Activated gamma-delta T cell treated with anti-CD3 and anti-CD28 coated beads, Interleukin-2, amount 50 U/mL, for 16 hours (primary cell): ENCODE data around the gene SNX10.

ENCODE experiments used
- DNase-seq: peaks from one replicate; pipeline ENCODE4 v3.0.0-alpha.2; 2020; ENCODE audit warnings: low read depth

SNX10 gene

DNA sequence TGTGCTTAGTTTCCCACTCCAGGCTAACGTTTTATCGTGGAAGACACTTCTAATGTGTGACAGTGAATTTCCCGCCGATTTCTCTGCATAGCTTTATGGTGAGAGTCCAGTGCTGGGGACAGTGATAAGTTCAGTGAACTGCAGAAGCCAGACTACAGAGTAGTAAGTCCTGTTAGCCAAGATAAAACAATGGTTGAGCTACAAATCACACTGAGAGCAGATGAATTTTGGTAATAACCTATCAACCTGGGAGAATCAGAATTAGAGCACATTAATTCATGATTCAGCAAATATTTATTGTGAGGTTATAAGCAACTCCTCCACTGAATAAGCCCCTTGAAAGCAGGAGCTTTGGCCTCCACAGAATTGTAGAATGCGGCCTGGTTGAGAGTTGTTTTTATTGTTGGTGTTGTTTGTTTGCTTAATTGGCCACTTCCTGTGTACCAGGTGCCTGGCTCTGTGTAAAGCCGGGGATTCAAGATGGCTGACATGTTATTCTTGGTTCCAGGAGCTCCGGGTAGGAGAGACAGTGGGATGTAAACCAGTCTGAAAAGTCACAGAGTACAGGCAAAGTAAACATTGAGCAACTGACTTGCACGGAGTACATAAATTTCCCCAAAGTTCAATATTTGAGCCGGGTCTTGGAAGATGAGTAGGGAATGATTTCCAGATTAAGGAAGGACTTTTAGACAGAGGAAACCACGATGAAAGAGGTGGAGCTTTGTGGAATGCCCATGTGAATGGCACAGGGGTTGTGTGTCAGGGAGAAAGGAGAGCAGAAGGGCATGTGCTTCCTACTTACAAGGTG lies 112.7 kb downstream of the SNX10 start:
- no peak for DNase-seq

GRCh38 chr7:26406433-26406832 lies 114.8 kb downstream of the SNX10 start:
- DNase-seq = no peak

DNA sequence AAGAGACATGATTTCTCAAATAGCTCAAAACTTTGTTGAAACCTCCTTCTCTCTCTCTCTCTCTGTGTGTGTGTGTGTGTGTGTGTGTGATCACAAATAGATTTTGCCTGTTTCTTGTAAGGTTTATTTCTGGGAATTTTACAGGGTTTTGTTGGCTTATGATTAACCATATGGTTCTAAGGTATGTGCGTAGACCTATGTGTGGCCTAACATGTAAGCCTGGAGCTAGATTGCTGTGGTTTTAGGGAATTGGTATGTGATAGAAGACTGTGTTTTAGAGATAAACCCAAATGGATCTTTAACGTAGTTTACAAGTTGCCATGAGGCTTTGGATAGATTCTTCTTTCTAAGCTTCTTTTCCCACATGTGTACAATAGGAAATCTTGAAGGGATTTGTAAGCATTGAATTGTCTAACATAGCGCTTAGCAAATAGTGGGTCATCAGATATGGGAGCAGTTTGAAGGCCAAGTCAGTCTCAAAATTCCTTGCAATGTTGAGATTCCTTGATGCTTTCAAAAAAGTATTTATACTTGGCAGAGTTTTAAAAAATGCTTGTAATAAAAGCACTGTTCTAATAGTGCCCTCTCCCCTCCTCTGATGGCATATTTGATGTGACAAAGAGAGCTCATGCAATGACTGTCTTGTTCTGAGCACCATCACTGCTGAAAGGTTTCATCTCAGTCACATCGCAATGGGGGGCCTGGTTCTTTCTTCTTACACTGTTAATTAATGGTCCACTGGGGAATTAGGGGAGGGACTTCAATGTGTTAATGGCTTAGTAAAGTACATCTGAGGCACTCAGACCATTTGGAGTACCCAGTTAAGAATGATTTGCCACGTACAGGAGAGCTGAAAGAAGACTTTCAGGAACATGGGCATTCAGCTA lies 118.2 kb downstream of the SNX10 start:
- no peak for DNase-seq

DNA sequence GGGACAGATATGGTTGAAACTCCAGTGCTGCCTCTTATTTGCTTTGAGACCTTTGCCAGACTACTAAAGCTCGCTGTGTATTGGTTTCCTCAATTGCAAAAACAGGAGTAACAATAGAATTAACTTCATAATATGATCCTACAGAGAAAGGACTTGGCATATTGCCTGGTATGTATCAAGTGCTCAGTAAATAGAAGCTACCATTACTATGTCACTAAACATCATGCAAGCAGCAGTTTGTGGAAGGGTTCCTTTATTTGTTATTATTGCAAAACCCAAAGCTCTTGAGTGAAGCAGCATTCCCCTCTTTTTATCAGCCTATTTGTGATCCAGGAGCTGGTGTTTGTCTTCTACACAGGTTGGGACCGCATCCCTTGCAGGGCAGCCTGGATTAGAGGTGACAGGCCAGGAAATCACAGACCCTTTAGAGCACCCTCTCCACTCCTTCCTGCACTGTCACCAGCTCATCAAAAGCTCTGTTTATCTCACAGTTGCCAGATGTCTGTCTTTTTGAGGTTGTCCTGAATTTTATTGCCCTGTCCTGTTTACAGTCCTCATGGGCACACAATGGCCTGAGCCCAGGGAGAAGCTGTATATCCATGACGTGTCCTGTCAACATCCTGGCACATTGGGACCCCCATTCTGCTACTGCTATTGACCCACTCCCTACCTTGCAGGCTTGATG lies 121.5 kb downstream of the SNX10 start:
- DNase-seq = no peak

DNA sequence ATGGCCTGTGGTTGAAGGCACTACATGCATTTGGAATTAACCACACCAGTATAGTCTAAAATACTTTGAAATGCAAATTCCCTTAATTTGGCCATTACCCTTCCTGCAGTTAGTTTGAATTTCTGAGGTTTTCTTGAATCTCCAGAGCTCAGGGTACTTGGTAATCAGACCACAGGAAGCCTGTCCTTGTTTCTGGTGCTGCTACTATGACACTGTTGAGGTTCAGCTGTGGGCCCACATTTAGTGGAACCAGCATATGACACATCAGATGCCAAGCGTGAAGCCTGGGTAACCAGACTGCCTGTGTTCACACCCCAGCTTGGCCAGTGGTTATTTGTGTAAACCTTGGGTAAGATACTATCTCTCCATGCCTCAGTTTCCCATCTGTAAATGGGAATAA lies 124.3 kb downstream of the SNX10 start:
- DNase-seq = no peak

- DNase-seq = no peak
These were observed 126.3 kb downstream of the SNX10 start for GRCh38 chr7:26417911-26418413.

- no peak for DNase-seq
These were observed 127.5 kb downstream of the SNX10 start for GRCh38 chr7:26419198-26419597.

GRCh38 chr7:26420422-26421019 lies 128.9 kb downstream of the SNX10 start:
- no peak for DNase-seq

DNA sequence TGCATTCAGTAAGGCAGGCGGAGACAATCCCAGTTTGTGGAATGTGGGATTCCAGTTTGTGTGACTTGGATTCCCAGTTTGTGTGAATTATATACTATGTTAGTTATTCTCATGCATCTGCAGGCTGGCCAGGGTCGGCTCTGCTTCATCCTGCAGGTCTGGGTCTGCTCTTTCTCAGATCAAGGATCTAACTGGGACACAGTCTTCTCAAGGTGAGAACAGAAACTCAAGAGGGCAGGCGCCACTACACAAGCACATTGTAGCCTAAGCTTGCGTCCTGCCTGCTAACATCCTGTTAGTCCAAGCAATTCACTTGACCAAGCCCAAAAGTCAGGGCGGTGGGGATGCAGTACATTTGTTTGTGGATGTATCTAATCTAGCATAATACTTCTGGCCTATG lies 131.1 kb downstream of the SNX10 start:
- no peak for DNase-seq

GRCh38 chr7:26423436-26423835 lies 131.8 kb downstream of the SNX10 start:
- no peak for DNase-seq
